Loucy (cell line): ENCODE results near the gene SLC30A9.

Experiments used
- H2AFZ ChIP-seq: fragments of 200-600 bp; sonication (generic); 2 replicates; pipeline ENCODE4 v1.6.0; 2016; ENCODE audit warnings: antibody characterized with exemption, mild to moderate bottlenecking, low read length, moderate library complexity
- H3F3A ChIP-seq: fragments of 200-600 bp; 2 replicates; pipeline ENCODE4 v1.6.0; 2016; ENCODE audit warnings: antibody characterized with exemption, low read depth, mild to moderate bottlenecking
- H3K27me3 ChIP-seq: fragments of 200-600 bp; sonication (generic); 2 replicates; pipeline ENCODE4 v1.6.1; 2014; ENCODE audit warnings: low read length, mild to moderate bottlenecking; ENCODE audit not compliant: insufficient read depth, poor library complexity, severe bottlenecking
- H3K36me3 ChIP-seq: fragments of 200-600 bp; sonication (generic); 2 replicates; pipeline ENCODE4 v1.6.1; 2016; ENCODE audit warnings: low read length; ENCODE audit not compliant: insufficient read depth
- H3K4me1 ChIP-seq: fragments of 200-600 bp; sonication (generic); 2 replicates; pipeline ENCODE4 v1.5.1; 2014; ENCODE audit warnings: low read length, mild to moderate bottlenecking; ENCODE audit not compliant: insufficient read depth, poor library complexity, severe bottlenecking
- H3K4me2 ChIP-seq: fragments of 200-600 bp; sonication (generic); 2 replicates; pipeline ENCODE4 v1.6.0; 2014; ENCODE audit warnings: antibody characterized with exemption, low read length, low read depth, mild to moderate bottlenecking; ENCODE audit not compliant: poor library complexity, severe bottlenecking
- H3K4me3 ChIP-seq: fragments of 200-600 bp; sonication (generic); 2 replicates; pipeline ENCODE4 v1.5.1; 2014; ENCODE audit warnings: low read length, mild to moderate bottlenecking, mixed read lengths; ENCODE audit not compliant: poor library complexity, severe bottlenecking
- H3K79me2 ChIP-seq: fragments of 200-600 bp; sonication (generic); 2 replicates; pipeline ENCODE4 v1.6.1; 2014; ENCODE audit warnings: low read length; ENCODE audit not compliant: insufficient read depth
- H3K9ac ChIP-seq: fragments of 200-600 bp; sonication (generic); 2 replicates; pipeline ENCODE4 v1.6.0; 2014; ENCODE audit warnings: mild to moderate bottlenecking, low read depth, low read length, moderate library complexity; ENCODE audit not compliant: poor library complexity, severe bottlenecking
- H3K9me2 ChIP-seq: fragments of 200-600 bp; sonication (generic); replicated peaks from 2 replicates; pipeline ENCODE4 v1.6.1; 2016; ENCODE audit warnings: low read depth, low read length, mixed read lengths
- H3K9me3 ChIP-seq: fragments of 200-600 bp; sonication (generic); 2 replicates; pipeline ENCODE4 v1.6.1; 2014; ENCODE audit warnings: mild to moderate bottlenecking, antibody characterized with exemption, low read length, low read depth; ENCODE audit not compliant: insufficient read depth
- H4K20me1 ChIP-seq: fragments of 200-600 bp; sonication (generic); 2 replicates; pipeline ENCODE4 v1.6.0; 2014; ENCODE audit warnings: antibody characterized with exemption, low read length, mild to moderate bottlenecking; ENCODE audit not compliant: insufficient read depth, poor library complexity, severe bottlenecking
- CTCF ChIP-seq: fragments of 200-600 bp; sonication (generic); conservative IDR thresholded peaks from 2 replicates; pipeline ENCODE4 v1.5.1; 2014; ENCODE audit warnings: mild to moderate bottlenecking, antibody characterized with exemption, low read length
- EZH2phosphoT487 ChIP-seq: fragments of 200-600 bp; IDR thresholded peaks from 2 replicates; pipeline ENCODE4 v1.6.1; 2018; ENCODE audit warnings: antibody characterized with exemption, mild to moderate bottlenecking, moderate library complexity, borderline replicate concordance

The SLC30A9 gene

GRCh38 chr4:41944089-41944488 is 46.2 kb upstream of the SLC30A9 start:
- no peaks in the 10 kb centered on the region for H3F3A ChIP-seq
- peaks cover 8% of the 10 kb centered on the region for H3K4me1 ChIP-seq
- H3K79me2 ChIP-seq = peaks cover 48% of the 10 kb centered on the region
- no peaks in the 10 kb centered on the region for H3K27me3 ChIP-seq
- no peak for TF ChIP-seq EZH2phosphoT487
- TF ChIP-seq CTCF = no peak
- no peak overlapping the region for H2AFZ ChIP-seq
- H3K4me2 ChIP-seq = no peak overlapping the region
- no peaks in the 10 kb centered on the region for H3K9me2 ChIP-seq
- no peak overlapping the region for H3K4me3 ChIP-seq
- H4K20me1 ChIP-seq = peaks cover 28% of the 10 kb centered on the region
- H3K9me3 ChIP-seq = no peaks in the 10 kb centered on the region
- H3K9ac ChIP-seq = no peak overlapping the region
- H3K36me3 ChIP-seq = peaks cover 49% of the 10 kb centered on the region

- no peak overlapping the region for H3K9ac ChIP-seq
- peaks cover 8% of the 10 kb centered on the region; the same call in 1 of the 2 replicates for H3K79me2 ChIP-seq
- no peaks in the 10 kb centered on the region for H3K4me1 ChIP-seq
- H3K9me2 ChIP-seq = no peaks in the 10 kb centered on the region
- H2AFZ ChIP-seq = no peak overlapping the region
- no peaks in the 10 kb centered on the region for H3K27me3 ChIP-seq
- H3K36me3 ChIP-seq = peaks cover 68% of the 10 kb centered on the region
- no peak overlapping the region for H3K4me3 ChIP-seq
- no peaks in the 10 kb centered on the region for H4K20me1 ChIP-seq
- no peaks in the 10 kb centered on the region for H3K9me3 ChIP-seq
- no peak overlapping the region for H3K4me2 ChIP-seq
- no peaks in the 10 kb centered on the region for H3F3A ChIP-seq
- no peak for TF ChIP-seq EZH2phosphoT487
- TF ChIP-seq CTCF = no peak
Measured at GRCh38 chr4:41949531-41949930, 40.8 kb upstream of the SLC30A9 start.

- peaks cover 28% of the 10 kb centered on the region; the same call in 1 of the 2 replicates for H3K36me3 ChIP-seq
- no peak overlapping the region for H2AFZ ChIP-seq
- H3K4me2 ChIP-seq = no peak overlapping the region
- H3K27me3 ChIP-seq = no peaks in the 10 kb centered on the region
- no peaks in the 10 kb centered on the region; the same call in 1 of the 2 replicates for H3F3A ChIP-seq
- no peaks in the 10 kb centered on the region for H4K20me1 ChIP-seq
- no peaks in the 10 kb centered on the region for H3K79me2 ChIP-seq
- TF ChIP-seq CTCF = peak; percentile 73
- no peak for TF ChIP-seq EZH2phosphoT487
- H3K9me3 ChIP-seq = no peaks in the 10 kb centered on the region
- H3K9ac ChIP-seq = no peak overlapping the region
- H3K4me3 ChIP-seq = no peak overlapping the region
- H3K4me1 ChIP-seq = no peaks in the 10 kb centered on the region
- no peaks in the 10 kb centered on the region for H3K9me2 ChIP-seq
Measured at GRCh38 chr4:41957634-41958033, 32.7 kb upstream of the SLC30A9 start.
